ENCODE data around the gene CEP20. TPM values are rescaled to one million over a fixed set of nuclear protein-coding genes. Genes with fewer than 3 reads are reported as not detected.

Gene CEP20
- total and polyA plus RNA-seq, 2 experiments from 2014 or later = 53.8 to 63.9 TPM

DNA sequence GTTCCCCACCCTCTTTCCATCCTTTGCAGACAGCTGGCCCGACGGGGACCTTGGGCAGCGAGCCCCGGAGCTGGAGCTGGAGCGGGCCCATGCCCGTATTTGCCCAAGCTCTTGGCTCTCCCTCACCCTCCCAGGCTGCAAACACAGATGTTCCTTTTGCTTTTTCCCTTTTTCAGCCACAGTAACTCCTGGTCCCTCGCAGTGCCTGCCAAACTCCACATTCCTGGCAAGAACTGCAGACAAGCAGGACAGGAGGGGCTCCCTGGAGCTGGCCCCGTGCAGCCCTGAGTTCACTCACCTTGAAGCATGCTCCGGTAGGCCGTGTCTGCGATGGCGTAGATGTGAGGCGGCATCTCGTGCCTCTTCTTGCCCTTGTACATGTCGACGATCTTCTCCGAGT lies 65.4 kb downstream of the CEP20 start:
- Histone ChIP-seq H3K4me3 (no peak overlapping the region), H3K9me3 (ENCODE audit: low read depth) (no peaks in the 10 kb centered on the region), H3K9me2 (ENCODE audit: insufficient read depth) (no peaks in the 10 kb centered on the region), H2AFZ (no peak overlapping the region), H3K27me3 (replicated peaks; ENCODE audit: insufficient read depth) (peaks cover 30% of the 10 kb centered on the region), H3K27ac (no peak overlapping the region), H3F3A (ENCODE audit: insufficient read depth) (no peaks in the 10 kb centered on the region), H3K79me2 (ENCODE audit: insufficient read depth) (no peaks in the 10 kb centered on the region), H3K4me2 (ENCODE audit: unreplicated experiment) (no peak overlapping the region), H4K20me1 (ENCODE audit: insufficient read depth) (no peaks in the 10 kb centered on the region), H3K36me3 (ENCODE audit: low read depth) (no peaks in the 10 kb centered on the region), H3K4me1 (ENCODE audit: insufficient read depth) (no peaks in the 10 kb centered on the region), H3K9ac (no peak overlapping the region)
- TF ChIP-seq EZH2phosphoT487 (IDR thresholded peaks at IDR 0.05; ENCODE audit: insufficient read depth, low read depth) (no peak), EZH2 (IDR thresholded peaks at IDR 0.05; ENCODE audit: insufficient read depth, poor library complexity, severe bottlenecking) (no peak)
- 35 to 44% methylated on average over 17 of the region's 17 CpGs for WGBS, 2 experiments (ENCODE audit: low coverage in 1 of 2, low lambda C conversion rate in 2 of 2, missing lambda C conversion rate in 2 of 2)
- no peak for DNase-seq
- in situ Hi-C loops (cut with MboI) = no loop called here

DNA sequence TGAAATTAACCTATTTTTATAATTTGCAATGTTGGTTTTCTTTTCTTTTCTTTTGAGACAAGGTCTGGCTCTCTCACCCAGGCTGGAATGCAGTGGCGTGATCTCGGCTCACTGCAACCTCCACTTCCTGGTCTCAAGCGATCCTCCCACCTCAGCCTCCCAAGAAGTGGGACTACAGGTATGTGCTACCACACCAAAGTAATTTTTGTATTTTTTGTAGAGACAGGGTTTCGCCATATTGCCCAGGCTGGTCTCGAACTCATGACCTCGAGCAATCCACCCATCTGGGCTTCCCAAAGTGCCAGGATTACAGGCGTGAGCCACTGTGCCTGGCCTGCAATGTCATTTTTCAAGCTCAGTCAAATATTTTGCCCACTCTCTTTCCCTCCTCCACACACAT lies 67.6 kb downstream of the CEP20 start:
- no peaks in the 10 kb centered on the region for H3K9me2 ChIP-seq (ENCODE audit: insufficient read depth)
- H3K27me3 ChIP-seq (replicated peaks; ENCODE audit: insufficient read depth) = peaks cover 35% of the 10 kb centered on the region
- H3K27ac ChIP-seq = no peak overlapping the region
- H3K4me1 ChIP-seq (ENCODE audit: insufficient read depth) = no peaks in the 10 kb centered on the region
- H3K4me3 ChIP-seq = no peak overlapping the region
- 76 to 83% methylated on average over 7 of the region's 7 CpGs for WGBS, 2 experiments (ENCODE audit: low coverage in 1 of 2, low lambda C conversion rate in 2 of 2, missing lambda C conversion rate in 2 of 2)
- H4K20me1 ChIP-seq (ENCODE audit: insufficient read depth) = no peaks in the 10 kb centered on the region
- no peaks in the 10 kb centered on the region for H3K79me2 ChIP-seq (ENCODE audit: insufficient read depth)
- H2AFZ ChIP-seq = no peak overlapping the region
- TF ChIP-seq EZH2phosphoT487 (IDR thresholded peaks at IDR 0.05; ENCODE audit: insufficient read depth, low read depth) (no peak), EZH2 (IDR thresholded peaks at IDR 0.05; ENCODE audit: insufficient read depth, poor library complexity, severe bottlenecking) (no peak)
- no peak for DNase-seq
- in situ Hi-C loops (cut with MboI) = no loop called here
- no peaks in the 10 kb centered on the region for H3K36me3 ChIP-seq (ENCODE audit: low read depth)
- H3K9ac ChIP-seq = no peak overlapping the region
- no peaks in the 10 kb centered on the region for H3K9me3 ChIP-seq (ENCODE audit: low read depth)
- H3F3A ChIP-seq (ENCODE audit: insufficient read depth) = no peaks in the 10 kb centered on the region
- H3K4me2 ChIP-seq (ENCODE audit: unreplicated experiment) = no peak overlapping the region

DNA sequence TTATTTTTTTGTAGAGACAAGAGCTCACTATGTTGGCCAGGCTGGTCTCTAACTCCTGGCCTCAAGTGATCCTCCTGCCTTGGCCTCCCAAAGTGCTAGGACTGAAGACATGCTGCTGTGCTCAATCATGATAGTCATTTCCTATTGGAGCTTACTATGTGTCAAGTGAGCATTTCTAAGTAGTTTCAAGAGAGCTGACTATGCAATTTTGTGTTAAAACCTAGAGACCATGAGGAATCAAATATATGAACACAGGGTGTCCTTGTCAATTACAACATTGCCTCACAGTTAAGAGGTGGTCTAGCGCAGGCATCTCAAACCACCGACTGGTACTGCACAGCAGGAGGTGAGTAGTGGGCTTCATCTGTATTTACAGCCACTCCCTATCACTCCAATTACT lies 69.4 kb downstream of the CEP20 start:
- H3K79me2 ChIP-seq (ENCODE audit: insufficient read depth) = no peaks in the 10 kb centered on the region
- no peak overlapping the region for H3K4me3 ChIP-seq
- no peak for DNase-seq
- H3K9ac ChIP-seq = no peak overlapping the region
- TF ChIP-seq EZH2phosphoT487 (IDR thresholded peaks at IDR 0.05; ENCODE audit: insufficient read depth, low read depth) (no peak), EZH2 (IDR thresholded peaks at IDR 0.05; ENCODE audit: insufficient read depth, poor library complexity, severe bottlenecking) (no peak)
- no peaks in the 10 kb centered on the region for H3F3A ChIP-seq (ENCODE audit: insufficient read depth)
- H4K20me1 ChIP-seq (ENCODE audit: insufficient read depth) = no peaks in the 10 kb centered on the region
- H3K9me2 ChIP-seq (ENCODE audit: insufficient read depth) = no peaks in the 10 kb centered on the region
- WGBS, 2 experiments (ENCODE audit: low coverage in 1 of 2, low lambda C conversion rate in 2 of 2, missing lambda C conversion rate in 2 of 2) = 46 to 66% methylated on average over 2 of the region's 2 CpGs
- no peak overlapping the region for H2AFZ ChIP-seq
- no peak overlapping the region for H3K4me2 ChIP-seq (ENCODE audit: unreplicated experiment)
- H3K4me1 ChIP-seq (ENCODE audit: insufficient read depth) = no peaks in the 10 kb centered on the region
- no peaks in the 10 kb centered on the region for H3K9me3 ChIP-seq (ENCODE audit: low read depth)
- H3K27ac ChIP-seq = no peak overlapping the region
- no peaks in the 10 kb centered on the region for H3K36me3 ChIP-seq (ENCODE audit: low read depth)
- in situ Hi-C loops (cut with MboI) = no loop called here
- peaks cover 37% of the 10 kb centered on the region for H3K27me3 ChIP-seq (replicated peaks; ENCODE audit: insufficient read depth)

- Histone ChIP-seq H3K4me1 (ENCODE audit: insufficient read depth) (no peaks in the 10 kb centered on the region), H3F3A (ENCODE audit: insufficient read depth) (no peaks in the 10 kb centered on the region), H3K9me2 (ENCODE audit: insufficient read depth) (no peaks in the 10 kb centered on the region), H3K27me3 (replicated peaks; ENCODE audit: insufficient read depth) (peaks cover 37% of the 10 kb centered on the region; the same call in 1 of the 2 replicates), H2AFZ (no peak overlapping the region), H3K4me2 (ENCODE audit: unreplicated experiment) (no peak overlapping the region), H3K79me2 (ENCODE audit: insufficient read depth) (no peaks in the 10 kb centered on the region), H4K20me1 (ENCODE audit: insufficient read depth) (no peaks in the 10 kb centered on the region), H3K4me3 (no peak overlapping the region), H3K27ac (no peak overlapping the region), H3K36me3 (ENCODE audit: low read depth) (no peaks in the 10 kb centered on the region), H3K9me3 (ENCODE audit: low read depth) (no peaks in the 10 kb centered on the region), H3K9ac (no peak overlapping the region)
- no peak for DNase-seq
- in situ Hi-C loops (cut with MboI) = no loop called here
- WGBS, 2 experiments (ENCODE audit: low coverage in 1 of 2, low lambda C conversion rate in 2 of 2, missing lambda C conversion rate in 2 of 2) = 6 to 17% methylated on average over 2 of the region's 2 CpGs
- TF ChIP-seq EZH2phosphoT487 (IDR thresholded peaks at IDR 0.05; ENCODE audit: insufficient read depth, low read depth) (no peak), EZH2 (IDR thresholded peaks at IDR 0.05; ENCODE audit: insufficient read depth, poor library complexity, severe bottlenecking) (no peak)
These were observed 71.0 kb downstream of the CEP20 start for GRCh38 chr16:15817446-15817845.

DNA sequence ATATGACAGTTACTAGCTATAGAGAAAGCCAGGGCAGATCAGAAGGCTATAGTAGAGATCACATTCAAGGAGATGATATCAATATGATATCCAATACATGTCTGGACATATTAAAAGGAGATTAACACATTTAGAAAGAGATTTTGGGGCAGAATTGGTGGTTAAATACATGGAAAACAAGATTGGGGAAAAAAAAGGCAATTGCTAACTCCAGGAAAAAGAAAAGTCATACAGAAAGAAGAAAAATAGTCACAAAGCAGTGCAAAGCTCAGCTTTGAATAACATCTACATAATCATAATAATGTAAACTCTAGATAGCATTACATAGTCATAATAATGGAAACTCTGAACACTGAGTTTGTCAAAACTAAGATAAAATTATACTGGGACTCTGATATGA lies 72.2 kb downstream of the CEP20 start:
- no peaks in the 10 kb centered on the region for H3K36me3 ChIP-seq (ENCODE audit: low read depth)

More for the DNA sequence above, 72.2 kb downstream of the CEP20 start:
- Histone ChIP-seq H3K27me3 (replicated peaks; ENCODE audit: insufficient read depth) (peaks cover 37% of the 10 kb centered on the region; the same call in 1 of the 2 replicates), H3K79me2 (ENCODE audit: insufficient read depth) (no peaks in the 10 kb centered on the region), H3K9me3 (ENCODE audit: low read depth) (no peaks in the 10 kb centered on the region), H2AFZ (no peak overlapping the region), H3K4me1 (ENCODE audit: insufficient read depth) (peaks cover 6% of the 10 kb centered on the region; the same call in 1 of the 2 replicates), H3K9ac (no peak overlapping the region), H3F3A (ENCODE audit: insufficient read depth) (peaks cover 7% of the 10 kb centered on the region; the same call in 1 of the 2 replicates), H3K4me2 (ENCODE audit: unreplicated experiment) (no peak overlapping the region), H3K4me3 (no peak overlapping the region), H4K20me1 (ENCODE audit: insufficient read depth) (no peaks in the 10 kb centered on the region), H3K9me2 (ENCODE audit: insufficient read depth) (no peaks in the 10 kb centered on the region), H3K27ac (no peak overlapping the region)
- TF ChIP-seq EZH2 (IDR thresholded peaks at IDR 0.05; ENCODE audit: insufficient read depth, poor library complexity, severe bottlenecking) = no peak
- no peak for TF ChIP-seq EZH2phosphoT487 (IDR thresholded peaks at IDR 0.05; ENCODE audit: insufficient read depth, low read depth)
- in situ Hi-C loops (cut with MboI) = no loop called here
- no peak for DNase-seq

Small RNAs within 50 kb of the gene (small RNA-seq; reads per million reads assigned to genes)
- gene RNU6-213P (ENCODE audit: low read depth, low replicate concordance) = not detected

Other genes starting within 250 kb of the CEP20 start
- gene MARF1, start 245.4 kb downstream of the CEP20 start, total RNA-seq (2014; rRNA removed; shearing (Covaris generic)) = 12.8 and 20.1 TPM in 2 replicates
- gene MARF1, start 245.4 kb downstream of the CEP20 start, polyA plus RNA-seq (2016; fragmentation: Nextera tagmentation; extraction: Ambion mirVana) = 9.2 and 9.7 TPM in 2 replicates
- gene NDE1, start 238.4 kb downstream of the CEP20 start, total RNA-seq (2014; rRNA removed; shearing (Covaris generic)) = 27.6 and 31.2 TPM in 2 replicates
- gene NDE1, start 238.4 kb downstream of the CEP20 start, polyA plus RNA-seq (2016; fragmentation: Nextera tagmentation; extraction: Ambion mirVana) = 33.6 and 37.8 TPM in 2 replicates
- gene MYH11, start 31.6 kb downstream of the CEP20 start, total RNA-seq (2014; rRNA removed; shearing (Covaris generic)) = not detected in 2 replicates
- 0.15 and 0.79 TPM in 2 replicates for gene MYH11, start 31.6 kb downstream of the CEP20 start, polyA plus RNA-seq (2016; fragmentation: Nextera tagmentation; extraction: Ambion mirVana)
- gene ABCC1, start 61.0 kb upstream of the CEP20 start, total RNA-seq (2014; rRNA removed; shearing (Covaris generic)) = 25.5 and 28.6 TPM in 2 replicates
- 16.2 and 16.5 TPM in 2 replicates for gene ABCC1, start 61.0 kb upstream of the CEP20 start, polyA plus RNA-seq (2016; fragmentation: Nextera tagmentation; extraction: Ambion mirVana)